Endodermal cell (in vitro differentiated cells): ENCODE data around the gene PHC2. TPM values are rescaled to one million over a fixed set of nuclear protein-coding genes. Genes with fewer than 3 reads are reported as not detected.

Source experiments
- DNase-seq: peaks from one replicate; pipeline ENCODE4 v3.0.0-alpha.2; 2017
- H3K27ac ChIP-seq: 2 replicates; pipeline ENCODE4 v1.5.1; 2013; ENCODE audit warnings: mild to moderate bottlenecking, low read depth, low read length, moderate library complexity
- H3K27me3 ChIP-seq: 2 replicates; pipeline ENCODE4 v1.6.1; 2013; ENCODE audit warnings: mild to moderate bottlenecking, low read length, moderate library complexity; ENCODE audit not compliant: insufficient read depth, control insufficient read depth, poor library complexity, severe bottlenecking
- H3K36me3 ChIP-seq: 2 replicates; pipeline ENCODE4 v1.7.0; 2013; ENCODE audit warnings: mild to moderate bottlenecking, low read length, moderate library complexity; ENCODE audit not compliant: control insufficient read depth, insufficient read depth
- H3K4me1 ChIP-seq: one replicate; pipeline ENCODE4 v1.7.0; 2013; ENCODE audit warnings: low read length; ENCODE audit not compliant: control insufficient read depth, insufficient read depth
- H3K4me3 ChIP-seq: 2 replicates; pipeline ENCODE4 v1.5.1; 2013; ENCODE audit warnings: mild to moderate bottlenecking, low read length, moderate library complexity
- H3K9ac ChIP-seq: 2 replicates; pipeline ENCODE4 v1.6.1; 2013; ENCODE audit warnings: mild to moderate bottlenecking, low read length, moderate library complexity; ENCODE audit not compliant: poor library complexity, severe bottlenecking; ENCODE audit errors: extremely low read depth
- H3K9me3 ChIP-seq: 2 replicates; pipeline ENCODE4 v1.6.1; 2013; ENCODE audit warnings: mild to moderate bottlenecking, low read length, moderate library complexity; ENCODE audit not compliant: control insufficient read depth
- H3K27ac Mint-ChIP-seq: 2 replicates; pipeline ENCODE4 v1.8.0; 2020; ENCODE audit warnings: mixed read lengths
- H3K27me3 Mint-ChIP-seq: 2 replicates; pipeline ENCODE4 v1.8.0; 2021; ENCODE audit warnings: mild to moderate bottlenecking, mixed read lengths; ENCODE audit not compliant: insufficient read depth
- H3K36me3 Mint-ChIP-seq: 2 replicates; pipeline ENCODE4 v1.8.0; 2020; ENCODE audit warnings: low read depth, mixed read lengths
- H3K4me1 Mint-ChIP-seq: 2 replicates; pipeline ENCODE4 v1.8.0; 2020; ENCODE audit warnings: mixed read lengths
- H3K4me3 Mint-ChIP-seq: 2 replicates; pipeline ENCODE4 v1.8.0; 2020; ENCODE audit warnings: mild to moderate bottlenecking, moderate library complexity, mixed read lengths
- H3K9me3 Mint-ChIP-seq: 2 replicates; pipeline ENCODE4 v1.8.0; 2020; ENCODE audit warnings: mild to moderate bottlenecking, mixed read lengths
- CTCF ChIP-seq: fragments of 200-600 bp; sonication (generic); conservative IDR thresholded peaks from 2 replicates; pipeline ENCODE4 v1.5.0; 2021; ENCODE audit warnings: antibody characterized with exemption, mild to moderate bottlenecking
- WGBS, 2 experiments: methylation state at CpG; one replicate each; pipeline versions ENCODE4 v1.1.5 to v1.1.7; 2013; ENCODE audit warnings: missing lambda C conversion rate in 2 of 2, mixed read lengths in 1 of 2; ENCODE audit not compliant: insufficient coverage in 1 of 2, insufficient read length in 1 of 2; 5-methylcytosine and 5-hydroxymethylcytosine counted together
- total RNA-seq, 2 donors: library from RNA; stranded (reverse); fragmentation: NEBNext Ultra II Directional in 1 of 2; extraction: Animal tissue kit (Norgen Biotek cat#: 25700) in 1 of 2; gene quantifications; 2 replicates in 1 of 2; 3 replicates in 1 of 2; pipeline ENCODE4 v1.2.1, GENCODE V29; 2021

The PHC2 gene
- total RNA-seq, 2 donors from 2014 or later, result 32.1 to 43.9 TPM

GRCh38 chr1:33378976-33379375, 51.9 kb downstream of the PHC2 start:
- no peaks in the 10 kb centered on the region for H3K4me1 ChIP-seq
- peaks cover 42% of the 10 kb centered on the region for H3K27me3 Mint-ChIP-seq
- WGBS, 2 experiments, result 88% methylated on average over 2 of the region's 5 CpGs; no CpG with 5 or more reads in 1 of the 2 experiments
- H3K36me3 ChIP-seq, result no peaks in the 10 kb centered on the region
- H3K4me3 Mint-ChIP-seq, result no peak overlapping the region
- H3K27me3 ChIP-seq, result peaks cover 7% of the 10 kb centered on the region
- DNase-seq, result no peak
- peak; percentile 38 for TF ChIP-seq CTCF
- H3K9ac ChIP-seq, result no peak overlapping the region
- H3K27ac ChIP-seq, result no peak overlapping the region
- H3K4me3 ChIP-seq, result no peak overlapping the region
- H3K9me3 Mint-ChIP-seq, result no peaks in the 10 kb centered on the region
- no peaks in the 10 kb centered on the region for H3K9me3 ChIP-seq
- no peaks in the 10 kb centered on the region for H3K36me3 Mint-ChIP-seq
- H3K4me1 Mint-ChIP-seq, result no peaks in the 10 kb centered on the region
- H3K27ac Mint-ChIP-seq, result no peak overlapping the region

- Histone ChIP-seq H3K27me3 (peaks cover 7% of the 10 kb centered on the region), H3K9me3 (no peaks in the 10 kb centered on the region), H3K4me1 (no peaks in the 10 kb centered on the region), H3K36me3 (no peaks in the 10 kb centered on the region), H3K4me3 (no peak overlapping the region), H3K9ac (no peak overlapping the region), H3K27ac (no peak overlapping the region)
- Mint-ChIP-seq H3K4me3 (no peak overlapping the region), H3K36me3 (no peaks in the 10 kb centered on the region), H3K27me3 (peaks cover 42% of the 10 kb centered on the region), H3K27ac (no peak overlapping the region), H3K4me1 (no peaks in the 10 kb centered on the region), H3K9me3 (no peaks in the 10 kb centered on the region)
- no peak for TF ChIP-seq CTCF
- 86 to 100% methylated on average over 1 of the region's 1 CpG for WGBS, 2 experiments
- DNase-seq, result no peak
These were observed 52.4 kb downstream of the PHC2 start for GRCh38 chr1:33378524-33378923.

GRCh38 chr1:33377756-33378155, 53.1 kb downstream of the PHC2 start:
- H3K4me1 Mint-ChIP-seq, result no peaks in the 10 kb centered on the region
- WGBS, 2 experiments, result 90% methylated on average over 1 of the region's 1 CpG
- no peak overlapping the region for H3K27ac Mint-ChIP-seq
- Histone ChIP-seq H3K9ac (no peak overlapping the region), H3K4me1 (no peaks in the 10 kb centered on the region), H3K4me3 (no peak overlapping the region), H3K36me3 (no peaks in the 10 kb centered on the region), H3K27ac (no peak overlapping the region), H3K9me3 (no peaks in the 10 kb centered on the region), H3K27me3 (peaks cover 7% of the 10 kb centered on the region)
- no peak for TF ChIP-seq CTCF
- peak; percentile 14 for DNase-seq
- H3K27me3 Mint-ChIP-seq, result peaks cover 38% of the 10 kb centered on the region
- no peaks in the 10 kb centered on the region for H3K9me3 Mint-ChIP-seq
- no peaks in the 10 kb centered on the region for H3K36me3 Mint-ChIP-seq
- no peak overlapping the region for H3K4me3 Mint-ChIP-seq
